Esophagus muscularis mucosa (tissue), 3 donors: ENCODE results near the gene AFF3.

Experiments
- POLR2A ChIP-seq: fragments of 450-650 bp; IDR thresholded peaks from one replicate; pipeline ENCODE4 v1.6.1; 2017; ENCODE audit warnings: antibody characterized with exemption, moderate library complexity, mild to moderate bottlenecking, low read depth
- POLR2AphosphoS5 ChIP-seq, 2 donors: sonication (generic); formaldehyde crosslinking; IDR thresholded peaks; one replicate each; pipeline ENCODE4 v1.6.1; 2017; ENCODE audit warnings: antibody characterized with exemption in 2 of 2
- TF ChIP-seq, protein P1 (sequence below), 3 experiments: fragments of 200-600 bp in 2 of 3; fragments of 450-650 bp in 1 of 3; sonication (generic) in 2 of 3; IDR thresholded peaks; one replicate each; pipeline ENCODE4 v1.5.1; 2017 to 2019; ENCODE audit warnings: antibody characterized with exemption in 3 of 3, mild to moderate bottlenecking in 2 of 3, moderate library complexity in 1 of 3

DNA sequence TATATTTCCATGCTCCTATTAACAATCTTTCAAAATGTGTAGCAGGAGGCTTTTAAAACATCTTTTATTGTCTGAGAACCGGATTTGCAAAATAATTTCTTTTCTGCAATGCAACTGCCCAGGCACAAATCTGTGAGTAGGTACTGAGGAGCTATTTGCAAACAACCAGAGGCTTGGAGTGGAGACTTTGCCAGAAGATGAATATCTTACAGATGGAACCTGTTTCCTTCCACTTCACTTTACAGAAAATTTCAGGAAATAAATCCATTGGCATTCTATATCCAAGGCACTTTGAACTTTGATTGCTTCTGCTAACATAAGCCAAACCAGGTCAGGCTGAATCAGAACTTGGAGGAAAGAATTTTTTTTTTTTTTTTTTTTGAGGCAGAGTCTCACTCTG, 415.2 kb downstream of the AFF3 start:
- TF ChIP-seq, protein P1, sequence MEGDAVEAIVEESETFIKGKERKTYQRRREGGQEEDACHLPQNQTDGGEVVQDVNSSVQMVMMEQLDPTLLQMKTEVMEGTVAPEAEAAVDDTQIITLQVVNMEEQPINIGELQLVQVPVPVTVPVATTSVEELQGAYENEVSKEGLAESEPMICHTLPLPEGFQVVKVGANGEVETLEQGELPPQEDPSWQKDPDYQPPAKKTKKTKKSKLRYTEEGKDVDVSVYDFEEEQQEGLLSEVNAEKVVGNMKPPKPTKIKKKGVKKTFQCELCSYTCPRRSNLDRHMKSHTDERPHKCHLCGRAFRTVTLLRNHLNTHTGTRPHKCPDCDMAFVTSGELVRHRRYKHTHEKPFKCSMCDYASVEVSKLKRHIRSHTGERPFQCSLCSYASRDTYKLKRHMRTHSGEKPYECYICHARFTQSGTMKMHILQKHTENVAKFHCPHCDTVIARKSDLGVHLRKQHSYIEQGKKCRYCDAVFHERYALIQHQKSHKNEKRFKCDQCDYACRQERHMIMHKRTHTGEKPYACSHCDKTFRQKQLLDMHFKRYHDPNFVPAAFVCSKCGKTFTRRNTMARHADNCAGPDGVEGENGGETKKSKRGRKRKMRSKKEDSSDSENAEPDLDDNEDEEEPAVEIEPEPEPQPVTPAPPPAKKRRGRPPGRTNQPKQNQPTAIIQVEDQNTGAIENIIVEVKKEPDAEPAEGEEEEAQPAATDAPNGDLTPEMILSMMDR (IDR thresholded peaks at IDR 0.05): no peak
- TF ChIP-seq POLR2A (no peak), POLR2AphosphoS5 (IDR thresholded peaks at IDR 0.05) (no peak)
